Measurements from ENCODE around the gene CTNNA3.

CTNNA3 gene

DNA sequence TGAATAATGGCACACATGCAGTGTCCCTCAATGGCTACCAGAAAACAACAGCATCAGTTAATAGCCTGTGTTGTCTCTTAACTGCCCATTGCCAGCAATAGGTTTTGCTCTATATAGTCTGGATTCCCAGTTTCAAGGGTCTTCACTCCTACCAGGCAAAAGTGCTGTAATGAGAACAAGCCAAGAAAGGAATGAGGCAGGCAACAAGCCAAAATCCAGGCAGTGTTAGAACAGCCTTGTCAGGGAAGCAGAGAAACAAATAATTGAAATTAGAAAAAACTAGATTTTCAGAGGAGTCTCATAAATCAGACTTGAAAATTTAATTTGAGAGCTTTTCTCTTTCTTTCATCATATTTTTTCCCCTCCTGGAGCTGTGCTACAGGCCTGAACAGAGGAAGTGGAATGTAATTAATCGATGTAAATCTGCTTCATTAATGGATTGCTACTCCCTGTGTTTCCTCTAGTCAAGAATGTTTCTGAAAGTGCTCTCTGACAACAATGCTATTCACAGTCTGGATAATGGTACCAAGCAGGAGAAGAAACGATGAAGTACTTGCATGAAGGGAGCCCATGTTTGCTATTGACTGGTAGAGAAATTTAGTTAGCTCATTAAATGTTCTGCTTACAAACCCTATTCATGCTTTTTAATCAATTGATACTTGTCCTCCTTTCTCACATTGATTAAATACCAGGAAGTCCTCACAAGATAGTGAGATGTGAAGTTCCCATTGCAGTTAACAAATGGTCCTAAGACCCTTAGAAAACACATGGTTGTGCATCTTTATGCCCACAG lies 972.2 kb downstream of the CTNNA3 start:
- FAIRE-seq = no peak

DNA sequence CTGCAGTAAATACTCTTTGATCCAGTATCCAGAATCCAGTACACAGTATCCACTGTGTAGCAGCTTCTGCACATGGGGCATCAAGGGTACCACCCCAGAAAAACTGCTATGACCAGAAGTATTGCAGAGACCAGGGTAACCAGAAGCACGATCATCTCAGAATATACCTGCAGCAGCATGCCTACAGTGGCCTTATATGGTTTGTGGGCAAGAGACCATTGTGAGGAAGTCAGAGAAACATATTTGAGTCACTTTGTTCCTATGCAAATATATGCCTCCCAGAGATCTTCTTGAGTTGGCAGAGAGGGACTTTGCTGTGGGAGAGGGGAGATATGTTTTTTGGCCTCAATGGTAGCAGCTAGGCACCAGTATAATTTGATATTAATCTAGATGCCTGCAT lies 976.5 kb downstream of the CTNNA3 start:
- FAIRE-seq = no peak

DNA sequence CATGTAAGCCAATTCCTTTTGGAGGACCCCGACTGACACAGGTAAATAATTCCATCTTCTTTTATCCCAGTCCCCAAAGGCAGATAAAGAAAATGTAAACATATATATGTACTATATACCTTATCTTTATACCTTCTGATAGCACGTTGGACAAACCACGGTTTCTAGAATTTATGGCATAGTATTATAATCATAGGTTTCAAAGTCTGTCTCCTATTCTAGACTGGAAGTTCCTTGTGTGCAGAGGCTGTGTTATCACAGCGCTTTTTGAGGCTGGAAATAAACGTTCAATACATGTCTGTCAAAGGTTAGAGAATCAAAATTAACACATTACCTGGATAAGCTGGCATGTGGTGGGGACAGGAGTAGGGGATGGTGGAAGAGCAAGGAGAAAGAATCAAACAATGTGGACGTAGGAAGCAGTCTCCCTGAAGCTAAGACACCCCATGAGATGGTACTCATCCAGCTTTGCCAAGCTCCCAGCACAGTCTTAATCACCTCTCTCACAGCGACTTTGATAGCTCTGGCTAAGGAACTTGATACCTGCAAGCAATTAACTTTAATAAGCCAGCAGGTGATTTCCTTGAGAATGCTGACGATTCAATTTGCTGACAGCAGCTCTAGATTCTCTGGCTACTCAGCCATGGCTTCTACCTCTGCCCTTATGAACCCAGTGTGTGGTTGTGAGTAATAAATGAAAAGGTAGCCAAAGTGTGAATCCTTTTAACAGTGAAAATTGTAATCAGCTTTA lies 978.6 kb downstream of the CTNNA3 start:
- FAIRE-seq = no peak

DNA sequence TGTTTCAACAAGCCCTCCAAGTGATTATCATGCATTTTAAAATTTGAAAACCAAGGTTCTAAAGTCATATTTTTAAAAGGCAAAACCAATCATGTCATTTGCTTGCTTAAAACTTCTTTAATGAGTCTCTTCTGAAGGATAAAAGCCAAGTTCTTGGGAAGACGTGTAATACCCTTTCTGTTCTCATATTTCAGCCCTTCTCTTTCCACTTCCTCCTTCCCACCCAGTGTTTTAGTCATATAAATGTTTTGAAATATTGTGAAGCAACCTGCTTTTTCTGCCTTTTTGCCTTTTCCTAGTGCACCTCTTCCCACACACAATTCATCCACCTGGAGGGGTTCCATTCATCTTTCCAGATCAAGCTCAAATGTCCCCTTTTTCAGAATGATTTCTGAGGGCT lies 981.3 kb downstream of the CTNNA3 start:
- no peak for FAIRE-seq

GRCh38 chr10:66713387-66713786 lies 982.6 kb downstream of the CTNNA3 start:
- FAIRE-seq = no peak

GRCh38 chr10:66698069-66698468 lies 997.9 kb downstream of the CTNNA3 start:
- no peak for FAIRE-seq

DNA sequence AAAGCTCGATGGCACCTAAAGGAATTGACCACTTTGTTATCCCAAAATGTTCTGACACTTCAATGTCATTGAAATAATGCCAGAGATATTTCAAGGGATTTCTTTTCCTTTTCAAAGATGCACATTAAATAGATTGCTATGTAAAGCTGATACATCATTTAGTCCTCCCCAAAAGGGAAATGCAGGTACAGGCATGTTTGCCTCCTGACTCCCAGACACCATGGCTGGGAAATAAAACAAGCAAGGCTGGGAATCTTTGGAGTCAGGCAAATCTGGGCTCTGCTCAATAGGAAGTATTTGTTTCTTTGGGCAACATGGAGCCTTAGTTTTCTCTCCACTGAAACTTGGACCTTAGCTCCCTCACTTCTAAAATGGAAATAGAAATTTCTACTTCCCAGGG lies 1000.9 kb downstream of the CTNNA3 start:
- FAIRE-seq = no peak

DNA sequence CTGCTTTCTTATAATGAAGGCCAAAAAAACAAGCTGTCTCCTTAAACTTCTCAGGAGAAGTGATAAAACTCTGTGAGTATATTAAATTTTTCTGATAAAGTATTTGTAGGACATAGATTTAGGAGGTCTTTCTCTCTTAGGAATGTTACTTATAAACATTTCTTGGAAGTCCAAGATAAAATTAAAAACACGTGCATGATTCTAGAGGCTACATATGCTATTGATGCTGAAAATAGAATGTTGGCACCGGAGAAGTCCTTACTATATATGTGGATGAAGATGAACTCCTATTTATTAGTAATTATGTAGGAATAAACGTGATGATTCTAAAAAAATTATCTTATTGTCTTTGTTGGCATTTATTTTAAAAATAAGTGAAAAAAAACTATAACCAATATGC lies 1011.4 kb downstream of the CTNNA3 start:
- FAIRE-seq = no peak

DNA sequence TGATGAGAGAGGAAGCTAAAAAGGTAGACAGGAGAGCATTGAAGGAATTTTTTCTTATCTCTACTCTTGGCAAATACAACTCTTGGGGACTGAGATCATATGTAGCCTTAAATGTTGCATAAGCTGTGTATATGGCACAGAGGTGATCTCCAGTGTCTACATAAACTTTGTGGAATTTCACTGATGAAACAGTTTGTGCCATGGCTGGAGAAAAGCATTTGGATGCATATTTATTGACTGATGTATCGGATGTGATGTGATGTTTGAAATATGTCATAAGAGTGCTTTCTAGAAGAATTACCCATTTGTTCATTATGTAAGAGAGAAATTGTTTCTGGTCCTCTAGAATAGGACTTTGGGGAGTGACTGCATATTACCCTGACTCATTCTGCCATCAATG lies 1015.1 kb downstream of the CTNNA3 start:
- no peak for FAIRE-seq

- FAIRE-seq = no peak
Observed at GRCh38 chr10:66678521-66678920, 1017.5 kb downstream of the CTNNA3 start.

- no peak for FAIRE-seq
Observed at GRCh38 chr10:66673071-66673470, 1022.9 kb downstream of the CTNNA3 start.

- no peak for FAIRE-seq
Observed at GRCh38 chr10:66671562-66671961, 1024.4 kb downstream of the CTNNA3 start.

DNA sequence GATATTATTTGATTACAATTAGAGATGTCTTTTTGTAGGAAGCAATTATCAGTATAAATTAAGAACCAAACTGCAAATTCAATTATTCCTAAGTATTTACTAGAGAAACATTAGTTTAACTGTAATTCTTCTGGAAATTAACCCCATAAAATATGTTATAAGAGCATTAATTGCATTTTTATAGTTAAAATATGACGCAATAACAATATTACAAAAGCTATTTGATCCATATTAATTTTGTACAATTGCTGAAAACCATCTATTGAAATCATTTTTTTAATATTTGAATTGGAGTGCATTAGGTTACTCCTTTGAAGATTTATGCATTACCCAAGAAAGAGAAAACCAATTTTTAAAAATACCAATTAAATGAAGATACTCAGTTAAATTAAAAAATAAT lies 1024.9 kb downstream of the CTNNA3 start:
- FAIRE-seq = no peak

DNA sequence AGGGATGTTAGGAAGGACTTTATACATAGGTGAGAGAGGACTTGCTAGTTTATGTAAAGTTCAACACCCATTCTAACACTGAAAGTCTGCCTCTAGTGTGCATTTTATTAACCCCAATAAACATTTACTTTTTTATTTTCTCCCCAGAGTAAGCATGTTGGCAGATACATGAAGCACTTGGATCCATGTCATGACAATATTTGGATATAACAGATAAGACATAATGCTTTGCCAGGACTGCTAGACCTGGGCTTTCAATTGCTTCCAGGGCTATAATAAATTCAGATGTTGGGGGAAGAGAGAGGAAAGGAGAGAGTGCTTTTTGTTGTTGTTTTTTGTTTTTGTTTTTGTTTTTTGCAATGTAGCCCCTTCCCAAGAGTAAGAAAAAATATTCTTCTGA lies 1039.5 kb downstream of the CTNNA3 start:
- no peak for FAIRE-seq

- FAIRE-seq = peak; percentile 65
Observed at GRCh38 chr10:66654861-66655260, 1041.1 kb downstream of the CTNNA3 start.

- FAIRE-seq = no peak
Observed at GRCh38 chr10:66651308-66652082, 1044.5 kb downstream of the CTNNA3 start.

DNA sequence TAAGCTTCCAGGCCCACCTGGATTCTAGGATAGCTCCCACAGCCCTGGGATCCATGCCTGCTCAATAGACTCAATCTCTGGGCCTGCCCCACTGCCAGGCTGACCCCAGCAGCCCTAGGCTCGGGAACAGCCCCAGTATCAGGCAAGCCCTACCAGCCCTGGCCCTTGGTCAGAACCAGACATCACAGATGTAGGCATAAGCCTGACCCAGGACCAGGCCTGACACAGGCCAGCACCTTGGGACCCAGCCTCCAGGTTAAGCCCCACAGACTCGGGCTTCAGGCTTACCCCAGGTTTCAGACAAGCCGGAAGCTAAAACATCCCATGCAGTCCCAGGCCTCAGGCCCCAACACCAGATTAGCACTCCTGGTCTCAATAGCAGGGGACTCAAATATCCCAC lies 1046.4 kb downstream of the CTNNA3 start:
- FAIRE-seq = no peak

GRCh38 chr10:66642217-66642616 lies 1053.8 kb downstream of the CTNNA3 start:
- no peak for FAIRE-seq

GRCh38 chr10:66639371-66639770 lies 1056.6 kb downstream of the CTNNA3 start:
- FAIRE-seq = no peak

DNA sequence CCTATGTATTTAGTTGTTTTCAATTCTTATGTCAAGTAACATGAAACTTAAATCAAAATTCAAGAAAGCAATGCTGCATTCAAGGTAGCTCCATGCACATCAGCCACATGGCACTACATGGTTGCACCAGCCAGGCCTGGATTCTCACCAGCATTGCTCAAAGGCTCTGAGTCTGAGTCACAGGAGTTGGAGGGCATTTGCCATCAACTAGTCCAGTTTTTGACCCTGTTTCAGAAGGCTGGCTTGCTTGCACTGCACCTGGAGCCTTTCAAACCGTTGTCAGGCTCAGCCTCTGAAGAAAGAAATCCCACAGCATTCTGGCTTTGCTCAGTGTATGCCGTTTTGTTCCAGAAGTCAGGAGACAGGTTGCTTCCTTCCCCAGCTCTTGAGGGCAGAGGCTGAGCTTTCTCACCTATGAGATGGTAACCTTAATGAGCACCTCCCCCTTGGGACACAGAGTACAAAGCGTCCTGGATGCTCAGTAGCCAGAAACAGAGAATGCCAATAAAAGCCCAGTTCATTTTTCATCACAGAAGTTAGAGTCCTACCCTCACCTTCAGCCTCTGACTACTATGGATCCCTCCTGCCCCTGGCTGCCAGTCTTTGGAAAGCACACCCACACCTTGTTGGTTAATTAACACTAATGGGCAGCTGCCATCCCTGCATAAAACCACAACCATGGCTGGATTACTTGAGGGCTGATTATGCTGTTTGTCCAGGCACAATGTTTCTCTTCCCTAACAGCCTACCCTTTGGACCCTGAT lies 1058.5 kb downstream of the CTNNA3 start:
- FAIRE-seq = no peak

GRCh38 chr10:66629996-66630395 lies 1066.0 kb downstream of the CTNNA3 start:
- no peak for FAIRE-seq

DNA sequence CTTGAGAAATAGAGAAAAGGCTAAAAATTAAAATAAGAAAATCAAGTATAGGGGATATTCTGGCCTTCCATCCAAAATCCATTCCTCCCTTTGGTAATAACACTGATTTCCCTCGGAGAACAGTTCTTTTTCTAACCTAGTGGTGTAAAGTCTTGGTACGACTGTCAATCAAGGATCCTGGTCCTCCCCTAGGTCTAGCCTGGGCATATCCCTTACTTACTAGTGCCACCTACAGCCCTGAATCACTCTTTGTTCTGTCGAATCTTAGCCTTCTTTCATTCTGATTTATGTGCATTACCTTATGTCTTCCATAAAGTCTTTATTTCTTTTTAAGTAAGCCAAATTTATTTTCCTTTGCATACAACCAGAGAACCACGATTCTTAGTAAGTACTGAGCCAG lies 1068.8 kb downstream of the CTNNA3 start:
- no peak for FAIRE-seq
